Measurements from ENCODE around the gene CELSR1. TPM values are rescaled to one million over a fixed set of nuclear protein-coding genes. Genes with fewer than 3 reads are reported as not detected.

Gene CELSR1
- total RNA-seq, 2 experiments from 2014 or later = 0.31 to 0.33 TPM

DNA sequence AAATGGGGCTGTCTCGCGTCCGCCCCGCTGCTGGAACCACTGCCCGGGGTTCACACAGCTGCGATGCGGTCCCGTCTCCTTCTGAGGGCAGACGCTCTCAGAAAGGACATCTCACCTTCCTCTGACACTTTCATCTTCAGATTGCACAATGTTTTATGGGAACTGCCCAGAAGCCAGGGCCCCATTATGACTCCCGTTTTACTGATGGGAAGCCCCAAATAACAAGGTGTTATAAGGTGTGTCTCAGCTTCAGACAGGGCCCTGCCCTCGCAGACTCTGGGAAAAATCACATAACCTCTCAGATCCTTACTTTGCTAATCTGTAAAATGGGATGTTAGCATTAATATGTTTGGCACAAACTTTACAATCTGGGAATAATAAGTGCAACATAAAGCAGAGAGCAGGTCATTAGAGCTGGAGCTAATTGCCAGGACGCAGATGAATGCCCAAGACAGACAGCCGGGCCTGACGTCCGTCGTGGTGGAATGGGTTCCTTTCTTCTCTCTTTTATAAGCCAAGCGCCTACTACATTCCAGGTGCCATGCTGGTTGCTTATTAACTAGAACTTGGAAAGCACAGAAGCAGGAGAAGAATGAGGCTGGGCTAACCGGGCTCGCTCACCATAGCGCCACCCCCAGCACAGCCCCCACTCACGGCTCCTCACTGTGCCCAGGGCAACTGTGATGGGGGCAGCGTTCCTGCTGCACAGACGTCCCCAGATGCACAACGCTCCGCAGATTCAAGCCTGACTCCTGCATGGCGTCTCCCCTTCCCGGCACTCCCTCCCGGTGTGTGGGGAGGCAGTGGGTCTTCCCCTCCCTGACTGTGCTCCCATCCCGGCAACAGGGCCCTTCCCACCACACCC, 158.1 kb downstream of the CELSR1 start:
- DNase-seq = no peak
- Mint-ChIP-seq H3K4me3 (no peak overlapping the region), H3K36me3 (peaks cover 3% of the 10 kb centered on the region), H3K4me1 (no peaks in the 10 kb centered on the region), H3K9me3 (peaks cover 9% of the 10 kb centered on the region), H3K27ac (no peak overlapping the region), H3K27me3 (peaks cover 10% of the 10 kb centered on the region)
- ATAC-seq (ENCODE audit: low read depth) = no peak
- POLR2A ChIA-PET = no interaction called here

DNA sequence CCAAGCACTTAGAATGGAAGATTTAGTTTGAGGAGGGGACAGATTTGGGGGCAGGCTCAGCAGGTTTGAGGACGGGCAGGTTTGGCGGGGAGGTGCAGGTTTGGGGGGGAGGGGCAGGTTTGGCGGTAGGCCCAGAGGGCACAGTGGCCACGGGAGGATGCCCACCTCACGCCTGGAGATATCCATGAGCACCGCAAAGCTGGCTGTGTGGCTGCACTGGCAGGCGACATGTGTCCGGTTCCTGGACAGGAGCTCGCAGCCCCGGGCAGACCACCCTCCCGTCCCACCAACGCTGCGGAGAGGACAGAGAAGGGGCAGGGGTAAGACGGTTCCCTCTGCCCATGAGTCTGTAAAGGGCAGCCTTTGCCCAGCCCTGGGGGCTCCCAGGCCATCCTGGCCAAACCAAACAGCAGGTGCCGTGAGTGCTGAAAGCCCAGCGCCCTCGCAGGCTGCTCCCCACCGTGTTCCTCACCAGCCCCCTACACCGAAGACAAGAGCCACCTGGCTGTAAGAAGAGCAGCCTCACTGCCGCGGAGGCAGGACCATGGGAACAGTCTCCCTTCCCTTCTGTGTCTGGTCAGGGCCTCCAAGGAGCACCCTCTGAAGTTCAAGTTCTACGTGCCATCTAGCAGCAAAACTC, 158.9 kb downstream of the CELSR1 start:
- peaks cover 5% of the 10 kb centered on the region for H3K4me1 Mint-ChIP-seq
- ATAC-seq (ENCODE audit: low read depth) = no peak
- POLR2A ChIA-PET = no interaction called here
- peaks cover 16% of the 10 kb centered on the region for H3K27me3 Mint-ChIP-seq
- no peak overlapping the region for H3K4me3 Mint-ChIP-seq
- H3K9me3 Mint-ChIP-seq = peaks cover 9% of the 10 kb centered on the region
- no peak overlapping the region for H3K27ac Mint-ChIP-seq
- peaks cover 3% of the 10 kb centered on the region for H3K36me3 Mint-ChIP-seq
- no peak for DNase-seq

DNA sequence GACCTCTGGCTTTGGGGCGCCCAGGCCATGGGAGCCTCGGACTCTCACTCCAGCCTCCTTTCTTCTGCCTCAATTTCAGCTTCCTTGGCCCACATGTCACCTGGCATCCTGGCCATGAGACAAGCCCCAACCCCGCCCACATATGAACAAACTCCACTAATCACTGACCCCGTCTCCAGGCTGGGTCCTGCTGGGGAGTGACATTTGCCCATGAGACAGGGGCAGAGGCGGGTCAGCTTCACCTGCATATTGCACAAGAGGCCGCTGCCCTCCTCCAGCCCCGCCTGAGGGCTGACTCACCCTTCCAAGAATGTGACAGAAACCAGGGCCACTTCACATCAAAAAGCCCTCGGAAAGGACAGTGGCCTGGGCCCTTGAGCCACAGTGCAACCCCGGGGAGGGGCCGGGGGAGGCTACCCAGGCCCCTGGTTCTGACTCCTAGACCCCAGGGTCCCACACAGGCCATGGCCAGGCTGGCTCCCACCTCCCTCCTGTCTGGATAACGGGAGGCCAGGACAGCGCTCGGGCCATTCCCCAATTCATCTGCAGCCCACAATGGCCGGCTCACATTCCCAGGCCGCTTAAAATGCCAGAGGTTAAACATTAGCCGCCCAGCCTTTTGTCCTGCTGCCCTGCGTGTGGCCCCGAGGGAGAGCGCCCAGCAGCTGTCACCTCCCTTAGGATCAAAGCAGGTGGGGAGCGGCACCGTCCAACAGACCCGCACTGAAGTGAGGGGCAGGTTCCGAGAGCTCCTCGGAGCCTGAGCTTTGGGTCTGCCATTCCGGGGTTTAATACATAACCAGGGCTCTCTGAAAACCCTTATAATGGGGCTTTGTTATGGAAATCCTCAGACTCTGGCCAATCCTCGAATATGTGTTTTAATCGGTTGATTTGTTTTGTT, 159.6 kb downstream of the CELSR1 start:
- Mint-ChIP-seq H3K27me3 (peaks cover 16% of the 10 kb centered on the region), H3K27ac (no peak overlapping the region), H3K4me3 (no peak overlapping the region), H3K36me3 (peaks cover 3% of the 10 kb centered on the region), H3K4me1 (peaks cover 6% of the 10 kb centered on the region), H3K9me3 (peaks cover 9% of the 10 kb centered on the region)
- POLR2A ChIA-PET = no interaction called here
- ATAC-seq (ENCODE audit: low read depth) (no peak), DNase-seq (no peak)

DNA sequence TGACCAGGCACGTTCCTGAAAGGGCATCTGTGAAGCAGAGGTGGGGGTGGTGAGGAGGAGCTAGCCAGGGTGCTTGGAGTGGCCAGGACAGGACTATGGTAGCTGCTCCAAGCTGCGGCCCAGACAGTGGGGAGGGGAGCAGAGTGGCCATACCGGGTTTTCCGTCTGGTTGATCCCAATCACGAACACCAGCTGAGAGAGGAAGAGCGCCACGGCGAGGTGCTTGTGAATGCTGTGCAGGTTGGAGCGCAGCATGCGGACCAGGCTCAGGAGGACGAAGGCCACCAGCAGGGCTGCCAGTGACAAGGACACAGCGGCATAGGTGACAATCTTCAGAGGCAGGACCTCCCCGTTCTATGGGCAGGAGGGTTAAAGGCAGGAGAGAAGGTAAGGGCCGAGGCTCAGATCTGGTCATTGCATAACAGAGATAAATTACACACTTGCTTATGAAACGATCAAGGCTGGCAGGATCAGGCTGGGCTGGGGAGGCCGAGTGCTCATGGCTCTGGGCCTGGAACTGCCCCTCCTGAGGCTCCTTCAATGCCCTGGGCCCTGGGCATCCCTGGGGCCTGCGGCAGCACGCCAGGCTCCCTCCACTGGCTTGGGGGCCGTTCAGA, 160.4 kb downstream of the CELSR1 start:
- POLR2A ChIA-PET = no interaction called here
- Mint-ChIP-seq H3K27ac (no peak overlapping the region), H3K4me3 (no peak overlapping the region), H3K36me3 (peaks cover 3% of the 10 kb centered on the region), H3K9me3 (peaks cover 9% of the 10 kb centered on the region), H3K27me3 (peaks cover 20% of the 10 kb centered on the region), H3K4me1 (peaks cover 6% of the 10 kb centered on the region)
- no peak for DNase-seq
- no peak for ATAC-seq (ENCODE audit: low read depth)

DNA sequence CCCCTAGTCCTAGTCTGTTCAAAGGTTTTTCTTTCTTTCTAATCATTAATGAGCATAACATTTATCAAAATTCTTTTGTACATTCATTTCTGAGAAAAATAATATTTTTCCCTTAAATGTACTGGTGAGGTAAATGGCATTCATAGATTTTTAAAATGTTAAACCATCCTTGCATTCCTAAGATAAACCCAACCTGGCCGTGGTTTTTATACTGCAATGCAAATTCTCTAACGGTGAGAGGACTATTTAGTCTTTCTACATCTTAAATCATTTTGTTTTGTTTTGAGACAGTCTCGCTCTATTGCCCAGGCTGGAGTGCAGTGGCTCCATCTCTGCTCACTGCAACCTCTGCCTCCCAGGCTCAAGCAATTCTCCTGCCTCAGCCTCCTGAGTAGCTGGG, 161.3 kb downstream of the CELSR1 start:
- peaks cover 9% of the 10 kb centered on the region for H3K9me3 Mint-ChIP-seq
- peaks cover 9% of the 10 kb centered on the region for H3K4me1 Mint-ChIP-seq
- POLR2A ChIA-PET = no interaction called here
- H3K27ac Mint-ChIP-seq = no peak overlapping the region
- no peak for ATAC-seq (ENCODE audit: low read depth)
- H3K36me3 Mint-ChIP-seq = peaks cover 3% of the 10 kb centered on the region
- no peak for DNase-seq
- peaks cover 20% of the 10 kb centered on the region for H3K27me3 Mint-ChIP-seq
- H3K4me3 Mint-ChIP-seq = no peak overlapping the region

DNA sequence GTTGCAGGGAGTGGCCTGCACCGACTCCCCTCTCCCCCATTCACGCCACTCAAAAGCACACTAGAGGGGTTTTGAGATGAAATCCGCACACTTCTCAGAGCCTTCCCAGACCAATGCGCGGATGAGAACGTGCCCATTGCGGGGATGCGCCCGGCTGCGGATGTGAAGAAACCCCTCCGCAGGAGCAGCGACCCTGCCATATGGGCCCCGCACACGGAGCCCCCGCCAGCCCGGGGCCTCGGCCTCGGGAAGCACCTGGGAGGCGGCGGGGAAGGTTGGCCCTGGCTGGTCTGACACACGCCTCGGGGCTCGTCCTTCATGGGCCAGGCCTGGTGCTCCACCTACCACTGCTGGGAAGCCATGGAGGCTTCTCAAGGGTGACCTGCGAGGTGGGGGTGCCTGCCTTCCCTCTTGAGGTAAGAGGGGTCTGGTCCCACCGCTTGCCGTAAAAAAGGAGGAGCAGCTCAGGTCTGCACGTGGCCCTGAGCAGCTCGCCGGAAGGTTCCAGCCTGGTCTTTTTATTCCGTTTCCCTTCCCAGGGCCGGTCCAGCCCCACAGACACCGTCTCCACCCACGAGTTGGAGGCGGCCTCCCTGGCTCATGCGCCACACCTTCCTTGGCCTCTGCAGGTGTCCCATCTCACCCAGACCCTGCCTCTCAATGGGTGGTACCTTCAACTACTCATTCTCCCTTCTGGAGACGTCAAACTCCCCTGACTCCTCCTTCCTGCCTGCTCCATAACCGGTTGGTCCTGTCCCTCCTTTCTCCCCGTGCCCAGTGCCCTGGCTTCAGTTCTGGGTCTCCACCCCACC, 162.6 kb downstream of the CELSR1 start:
- peaks cover 9% of the 10 kb centered on the region for H3K9me3 Mint-ChIP-seq
- no peak overlapping the region for H3K27ac Mint-ChIP-seq
- POLR2A ChIA-PET = no interaction called here
- ATAC-seq (ENCODE audit: low read depth) (no peak), DNase-seq (no peak)
- H3K36me3 Mint-ChIP-seq = peaks cover 3% of the 10 kb centered on the region
- peaks cover 20% of the 10 kb centered on the region for H3K27me3 Mint-ChIP-seq
- no peak overlapping the region for H3K4me3 Mint-ChIP-seq
- H3K4me1 Mint-ChIP-seq = peaks cover 17% of the 10 kb centered on the region

DNA sequence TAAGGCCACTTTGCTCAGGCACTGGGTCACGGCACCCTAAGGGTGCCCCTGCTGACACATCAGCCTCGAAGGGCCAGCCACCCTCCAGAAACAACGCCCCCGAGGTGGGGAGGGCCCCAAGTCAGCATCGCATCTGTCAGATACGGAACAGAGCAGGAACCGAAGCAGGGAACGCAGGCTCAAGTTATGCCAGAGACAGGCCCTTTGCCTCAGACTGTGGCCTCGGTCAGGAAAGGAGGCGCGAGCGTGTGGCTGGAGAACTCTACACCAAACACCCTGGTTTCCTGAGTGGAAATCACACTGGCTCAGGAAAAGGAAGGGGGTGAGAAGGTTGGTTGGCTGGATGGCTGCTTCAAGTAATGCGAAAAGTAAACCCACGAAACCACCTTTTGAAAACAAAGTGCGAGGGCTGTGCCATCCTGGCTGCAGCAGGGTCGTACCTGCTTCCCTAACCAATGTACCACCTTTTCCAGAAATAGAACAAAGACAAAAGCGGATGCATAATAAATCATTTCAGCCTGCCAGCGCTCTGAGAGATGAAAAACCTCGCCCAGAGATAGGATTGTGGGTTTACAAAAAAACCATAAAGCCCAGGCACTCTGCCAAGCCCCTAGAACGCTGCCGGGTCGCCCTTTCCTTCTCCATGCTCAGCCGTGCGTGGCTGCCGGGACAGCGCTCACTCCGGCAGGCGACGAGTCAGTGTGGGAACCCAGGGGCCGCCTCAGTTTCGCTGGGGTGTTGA, 163.3 kb downstream of the CELSR1 start:
- DNase-seq (no peak), ATAC-seq (ENCODE audit: low read depth) (peak; percentile 30)
- peaks cover 9% of the 10 kb centered on the region for H3K9me3 Mint-ChIP-seq
- peak overlapping the region; percentile 12 for H3K4me3 Mint-ChIP-seq
- H3K27me3 Mint-ChIP-seq = peaks cover 20% of the 10 kb centered on the region
- H3K36me3 Mint-ChIP-seq = peaks cover 3% of the 10 kb centered on the region
- POLR2A ChIA-PET = no interaction called here
- peaks cover 17% of the 10 kb centered on the region for H3K4me1 Mint-ChIP-seq
- H3K27ac Mint-ChIP-seq = no peak overlapping the region

DNA sequence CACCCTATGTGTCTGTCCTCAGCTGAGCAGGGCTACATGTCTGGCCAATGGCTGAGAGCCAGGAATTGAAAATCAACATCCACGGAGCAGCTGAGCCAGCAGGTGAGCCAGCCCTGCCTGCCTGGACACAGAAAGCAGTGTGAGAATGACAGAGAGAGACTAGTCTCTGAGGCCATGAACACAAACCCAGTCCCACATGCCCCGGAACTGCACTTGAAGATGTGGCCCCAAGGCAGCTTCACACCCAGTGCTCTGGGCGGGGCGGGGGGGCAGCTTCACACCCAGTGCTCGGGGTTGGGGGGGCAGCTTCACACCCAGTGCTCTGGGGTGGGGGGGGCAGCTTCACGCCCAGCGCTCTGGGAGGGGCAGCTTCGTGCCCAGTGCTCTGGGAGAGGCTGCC, 164.3 kb downstream of the CELSR1 start:
- no peak overlapping the region for H3K4me3 Mint-ChIP-seq
- peaks cover 20% of the 10 kb centered on the region for H3K27me3 Mint-ChIP-seq
- peaks cover 3% of the 10 kb centered on the region for H3K36me3 Mint-ChIP-seq
- H3K9me3 Mint-ChIP-seq = peaks cover 9% of the 10 kb centered on the region
- ATAC-seq (ENCODE audit: low read depth) (no peak), DNase-seq (no peak)
- POLR2A ChIA-PET = no interaction called here
- peaks cover 17% of the 10 kb centered on the region for H3K4me1 Mint-ChIP-seq
- no peak overlapping the region for H3K27ac Mint-ChIP-seq

DNA sequence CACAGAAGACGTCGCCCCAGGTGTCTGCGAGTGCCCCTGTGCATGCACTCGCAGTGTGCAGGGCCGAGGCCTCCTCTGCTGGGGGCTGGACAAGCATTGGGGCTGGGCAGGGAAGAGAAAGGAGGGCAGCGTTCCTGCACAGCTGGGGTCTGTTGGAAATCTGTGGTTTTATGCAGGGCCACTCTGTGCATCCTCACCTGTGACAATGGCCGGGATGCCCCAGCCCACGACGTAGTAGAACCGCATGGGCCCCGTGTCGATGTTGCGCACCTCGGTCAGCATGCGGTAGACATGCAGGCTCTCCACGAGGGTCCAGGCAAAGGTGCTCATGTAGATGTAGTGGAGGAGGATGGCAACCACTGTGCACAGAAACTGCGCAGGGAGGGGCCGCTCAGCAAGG, 164.7 kb downstream of the CELSR1 start:
- peaks cover 3% of the 10 kb centered on the region for H3K36me3 Mint-ChIP-seq
- no peak overlapping the region for H3K27ac Mint-ChIP-seq
- H3K4me1 Mint-ChIP-seq = peaks cover 17% of the 10 kb centered on the region

DNA sequence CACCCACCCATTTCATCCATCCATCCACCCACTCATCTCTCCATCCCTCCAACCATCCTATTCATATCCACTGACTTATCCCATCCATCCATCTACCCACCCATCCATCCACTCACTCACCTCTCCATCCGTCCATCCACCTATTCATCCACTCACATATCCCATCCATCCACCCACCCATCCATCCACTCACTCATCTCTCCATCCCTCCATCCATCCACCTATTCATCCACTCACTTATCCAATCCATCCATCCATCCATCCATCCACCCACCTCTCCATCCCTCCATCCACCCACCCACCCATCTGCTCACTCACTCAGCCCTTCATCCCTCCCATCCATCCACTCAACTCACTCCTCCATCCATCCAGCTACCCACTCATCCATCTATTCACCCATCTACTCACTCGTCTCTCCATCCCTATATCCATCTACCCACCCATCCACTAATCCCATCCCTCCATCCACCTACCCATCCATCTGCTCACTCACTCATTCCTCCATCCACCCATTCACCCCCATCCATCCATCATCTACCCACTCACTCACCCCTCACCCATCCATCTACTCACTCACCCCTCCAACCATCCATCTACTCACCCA, 165.7 kb downstream of the CELSR1 start:
- Mint-ChIP-seq H3K27me3 (peaks cover 20% of the 10 kb centered on the region), H3K27ac (peak overlapping the region; percentile 64), H3K4me3 (no peak overlapping the region), H3K36me3 (peaks cover 3% of the 10 kb centered on the region), H3K4me1 (peaks cover 17% of the 10 kb centered on the region), H3K9me3 (peaks cover 9% of the 10 kb centered on the region)
- ATAC-seq (ENCODE audit: low read depth) = no peak
- POLR2A ChIA-PET = no interaction called here
- no peak for DNase-seq

More for the DNA sequence above, 164.7 kb downstream of the CELSR1 start:
- POLR2A ChIA-PET = no interaction called here
- DNase-seq (no peak), ATAC-seq (ENCODE audit: low read depth) (no peak)
- H3K27me3 Mint-ChIP-seq = peaks cover 20% of the 10 kb centered on the region
- H3K4me3 Mint-ChIP-seq = no peak overlapping the region
- peaks cover 9% of the 10 kb centered on the region for H3K9me3 Mint-ChIP-seq

DNA sequence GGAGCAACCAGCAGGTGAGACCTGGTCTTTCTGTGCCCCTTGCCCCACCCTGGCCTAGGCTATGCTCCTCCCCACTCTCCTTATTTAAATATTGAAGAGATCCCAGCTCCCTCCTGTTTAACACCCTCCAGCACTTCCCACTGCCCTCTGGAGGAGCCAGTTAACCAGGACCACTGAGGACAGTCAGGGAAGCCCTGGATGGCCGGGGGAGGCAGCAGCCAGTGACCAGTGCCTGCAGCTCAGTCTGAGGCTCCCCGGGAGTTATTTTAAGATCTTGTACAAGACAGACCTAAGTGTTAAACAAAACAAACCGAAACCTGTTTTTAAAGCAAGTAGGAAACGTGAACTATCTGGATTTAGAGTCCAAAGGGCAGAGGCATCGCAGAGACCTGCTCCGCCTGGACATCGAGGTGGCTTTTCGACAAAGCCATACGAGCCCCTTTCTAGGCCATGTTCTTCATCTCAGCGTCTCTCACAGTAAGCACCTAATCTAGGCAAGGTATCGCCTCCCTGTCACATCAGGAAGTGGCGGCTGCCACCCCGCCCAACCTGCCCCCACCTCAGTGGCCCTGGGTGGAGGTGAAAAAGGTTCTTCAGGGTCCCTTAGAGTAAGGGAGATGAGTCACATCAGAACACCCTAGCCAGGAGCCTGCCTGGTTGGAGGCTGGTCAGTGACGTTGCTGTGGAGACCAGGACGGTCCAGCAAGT, 166.7 kb downstream of the CELSR1 start:
- peaks cover 4% of the 10 kb centered on the region for H3K9me3 Mint-ChIP-seq
- no peak overlapping the region for H3K27ac Mint-ChIP-seq
- POLR2A ChIA-PET = no interaction called here
- H3K4me3 Mint-ChIP-seq = no peak overlapping the region
- H3K4me1 Mint-ChIP-seq = peaks cover 17% of the 10 kb centered on the region
- H3K36me3 Mint-ChIP-seq = peaks cover 3% of the 10 kb centered on the region
- peaks cover 17% of the 10 kb centered on the region for H3K27me3 Mint-ChIP-seq
- DNase-seq (no peak), ATAC-seq (ENCODE audit: low read depth) (peak; percentile 20)

Data from activated naive CD8-positive, alpha-beta T cell treated with anti-CD3 and anti-CD28 coated beads, Interleukin-2, amount 10 ng/mL, durations not matched to agents 7 days and 5 days (primary cell).